ENCODE results near the gene ADAM12. TPM values are rescaled to one million over a fixed set of nuclear protein-coding genes. Genes with fewer than 3 reads are reported as not detected.

The ADAM12 gene
- total RNA-seq, 1 experiment from 2014 or later = 0.24 TPM

- no peaks in the 10 kb centered on the region for H3K27me3 ChIP-seq (ENCODE audit: insufficient read depth, low read length)
- Mint-ChIP-seq H3K27ac (no peak overlapping the region), H3K9me3 (no peaks in the 10 kb centered on the region), H3K27me3 (ENCODE audit: low read depth) (no peaks in the 10 kb centered on the region; the same call in none of the 2 replicates), H3K36me3 (ENCODE audit: insufficient read depth in 1 of 3, low read depth in 3 of 3) (no peaks in the 10 kb centered on the region; a peak in 1 of 7 replicates), H3K4me1 (peaks cover 11 to 13% of the 10 kb centered on the region in 2 experiments), H3K4me3 (no peak overlapping the region)
- no peak overlapping the region for H4K5ac ChIP-seq (ENCODE audit: insufficient read length, low read depth, low read length)
- H2BK120ac ChIP-seq (ENCODE audit: low read depth, low read length, poor library complexity, severe bottlenecking) = no peak overlapping the region
- no peak overlapping the region for H2AK5ac ChIP-seq (ENCODE audit: insufficient read length, low read length)
- WGBS (ENCODE audit: extremely low coverage, insufficient read length, low lambda C conversion rate) = no CpG with 5 or more reads among the region's 9 CpGs
- H2BK15ac ChIP-seq (ENCODE audit: low read depth, low read length) = no peak overlapping the region
- no peak overlapping the region for H3K14ac ChIP-seq (ENCODE audit: insufficient read depth, low read length)
- H3K4ac ChIP-seq (ENCODE audit: low read depth, low read length) = no peak overlapping the region
- H3K56ac ChIP-seq (ENCODE audit: insufficient read length, low read depth, low read length) = no peak overlapping the region
- no peak overlapping the region for H2BK12ac ChIP-seq (ENCODE audit: insufficient read length, low read depth, low read length)
- H3K79me2 ChIP-seq (ENCODE audit: insufficient read depth, low read length) = no peaks in the 10 kb centered on the region
- no peaks in the 10 kb centered on the region for H3K9me3 ChIP-seq (ENCODE audit: control insufficient read depth, low read depth, low read length)
- H2BK20ac ChIP-seq (ENCODE audit: low read depth, low read length, poor library complexity, severe bottlenecking) = no peak overlapping the region
- TF ChIP-seq CTCF (conservative IDR thresholded peaks at IDR 0.05) = no peak
- H3K79me1 ChIP-seq (ENCODE audit: insufficient read depth, low read depth, low read length, poor library complexity, severe bottlenecking) = no peaks in the 10 kb centered on the region
- H4K20me1 ChIP-seq (ENCODE audit: control insufficient read depth, insufficient read depth, insufficient read length) = no peaks in the 10 kb centered on the region
- no peak overlapping the region for H3K9ac ChIP-seq (ENCODE audit: extremely low read depth, insufficient read length, low read length)
- H3K18ac ChIP-seq (ENCODE audit: insufficient read length, low read depth, low read length) = no peak overlapping the region
- no peak overlapping the region for H2AFZ ChIP-seq (ENCODE audit: low read length)
- H3T11ph ChIP-seq (ENCODE audit: low read length) = no peak overlapping the region
- no peak overlapping the region for H3K23ac ChIP-seq (ENCODE audit: insufficient read length, low read depth, low read length)
- H3K4me1 ChIP-seq (ENCODE audit: insufficient read depth, low read length) = peaks cover 3% of the 10 kb centered on the region; the same call in 1 of the 2 replicates
- H3K4me2 ChIP-seq (ENCODE audit: insufficient read depth, insufficient read length, low read length) = no peak overlapping the region
- H3K23me2 ChIP-seq (ENCODE audit: insufficient read length, low read depth, low read length, poor library complexity, severe bottlenecking) = no peaks in the 10 kb centered on the region
- no peak overlapping the region for H2BK5ac ChIP-seq (ENCODE audit: insufficient read length, low read length)
- no peak overlapping the region for H4K8ac ChIP-seq (replicated peaks; ENCODE audit: insufficient read length, low read depth, low read length)
- no peak overlapping the region for H4K91ac ChIP-seq (ENCODE audit: insufficient read length, low read depth, low read length)
- no peak overlapping the region for H3K27ac ChIP-seq (ENCODE audit: insufficient read length, low read depth, low read length)
- DNase-seq = no peak
These were observed 285.6 kb downstream of the ADAM12 start for GRCh38 chr10:126102636-126103035.

Data from H9 (cell line).